HCT116 (cell line): ENCODE data around the gene FAM3B. TPM values are rescaled to one million over a fixed set of nuclear protein-coding genes. Genes with fewer than 3 reads are reported as not detected.

Experiments
- ATAC-seq: fragments of 200-7000 bp; cut with Tn5 transposase; 2 replicates; pipeline ENCODE4 v1.9.1; 2020; ENCODE audit warnings: mild to moderate bottlenecking, moderate library complexity
- BruUV-seq: library from RNA; stranded (reverse); fragments of 400-500 nt; replicated peaks from 2 replicates; lab custom pipeline; 2021; lab: Mats Ljungman, UMichigan
- CTCF ChIA-PET: fragments of 300-600 bp; sonication (Branson Sonifier 250); formaldehyde crosslinking; loops from one replicate; lab custom pipeline; 2021; ENCODE audit warnings: antibody characterized with exemption; lab: Charles Lee
- POLR2A ChIA-PET: fragments of 300-600, 350-600 bp; sonication (Branson Sonifier 250); formaldehyde crosslinking; loops from one replicate; lab custom pipeline; 2021; ENCODE audit warnings: antibody characterized with exemption; lab: Charles Lee
- RAD21 ChIA-PET, 2 experiments: fragments of 300-600 bp; sonication (Branson Sonifier 250); formaldehyde crosslinking; loops; one replicate each; lab custom pipeline; 2023; ENCODE audit warnings: low total read pairs in 2 of 2; ENCODE audit not compliant: uncharacterized antibody in 2 of 2, unreplicated experiment in 2 of 2, low non-redundant PET in 1 of 2; lab: Charles Lee
- DNase-seq: peaks from one replicate; pipeline ENCODE4 v3.0.0-alpha.2; 2010; ENCODE audit warnings: low read depth, low spot score
- H2AFZ ChIP-seq: fragments of 200-600 bp; shearing (Covaris generic), sonication (generic); 2 replicates; pipeline ENCODE4 v1.6.1; 2017; ENCODE audit warnings: low read depth, mixed run types, mixed read lengths, antibody characterized with exemption, low read length; ENCODE audit not compliant: poor library complexity, severe bottlenecking
- H3K27ac ChIP-seq: 2 replicates; pipeline ENCODE4 v1.5.1; 2012; ENCODE audit warnings: low read depth, low read length
- H3K27me3 ChIP-seq: fragments of 200-600 bp; sonication (generic); 2 replicates; pipeline ENCODE4 v1.6.1; 2016; ENCODE audit warnings: mixed run types, low read length, mixed read lengths; ENCODE audit not compliant: insufficient read depth
- H3K36me3 ChIP-seq, 2 experiments: fragments of 200-500 bp in 1 of 2; fragments of 200-600 bp in 1 of 2; sonication (Bioruptor generic) in 1 of 2; sonication (generic) in 1 of 2; 2 replicates each; pipeline versions ENCODE4 v1.5.1 to v1.6.1; 2014 to 2016; ENCODE audit warnings: low read length in 2 of 2, inconsistent platforms in 1 of 2, mixed read lengths in 1 of 2, mixed run types in 1 of 2; ENCODE audit not compliant: insufficient read depth in 2 of 2, control insufficient read depth in 1 of 2
- H3K4me1 ChIP-seq, 2 experiments: fragments of 200-600 bp in 1 of 2; sonication (generic) in 1 of 2; 2 replicates each; pipeline versions ENCODE4 v1.5.1 to v1.6.1; 2012 to 2017; ENCODE audit warnings: low read length in 2 of 2, inconsistent platforms in 1 of 2, mild to moderate bottlenecking in 1 of 2, mixed read lengths in 1 of 2, mixed run types in 1 of 2, moderate library complexity in 1 of 2; ENCODE audit not compliant: insufficient read depth in 2 of 2, control insufficient read depth in 1 of 2
- H3K4me2 ChIP-seq: fragments of 200-600 bp; sonication (generic); 2 replicates; pipeline ENCODE4 v1.6.1; 2017; ENCODE audit warnings: mixed run types, low read length, mixed read lengths
- H3K4me3 ChIP-seq, 2 experiments: fragments of 200-600 bp in 1 of 2; sonication (generic) in 1 of 2; replicated peaks in 1 of 2; 2 replicates each; pipeline ENCODE4 v1.5.1; 2011 to 2016; ENCODE audit warnings: low read length in 2 of 2, control low read depth in 1 of 2, low read depth in 1 of 2, mild to moderate bottlenecking in 1 of 2, mixed read lengths in 1 of 2, mixed run types in 1 of 2
- H3K79me2 ChIP-seq: fragments of 200-600 bp; sonication (generic); 2 replicates; pipeline ENCODE4 v1.6.1; 2017; ENCODE audit warnings: mild to moderate bottlenecking, mixed run types, low read length, moderate library complexity, mixed read lengths; ENCODE audit not compliant: insufficient read depth
- H3K9ac ChIP-seq: fragments of 200-600 bp; sonication (generic); 2 replicates; pipeline ENCODE4 v1.6.1; 2016; ENCODE audit warnings: low read length, mixed read lengths
- H3K9me2 ChIP-seq: fragments of 200-600 bp; sonication (generic), shearing (Covaris generic); 2 replicates; pipeline ENCODE4 v1.6.1; 2017; ENCODE audit warnings: mixed run types, mild to moderate bottlenecking, moderate library complexity; ENCODE audit not compliant: insufficient read depth
- H3K9me3 ChIP-seq, 2 experiments: fragments of 200-500 bp in 1 of 2; fragments of 200-600 bp in 1 of 2; sonication (Bioruptor generic) in 1 of 2; sonication (generic) in 1 of 2; 2 replicates each; pipeline ENCODE4 v1.6.1; 2014 to 2017; ENCODE audit warnings: low read length in 2 of 2, mixed read lengths in 2 of 2, inconsistent platforms in 1 of 2, low read depth in 1 of 2, mild to moderate bottlenecking in 1 of 2, mixed run types in 1 of 2, moderate library complexity in 1 of 2; ENCODE audit not compliant: control insufficient read depth in 1 of 2, insufficient read depth in 1 of 2
- H4K20me1 ChIP-seq: fragments of 200-600 bp; sonication (generic), shearing (Covaris generic); 2 replicates; pipeline ENCODE4 v1.6.1; 2017; ENCODE audit warnings: mixed run types, mild to moderate bottlenecking, moderate library complexity; ENCODE audit not compliant: insufficient read depth
- CEBPB ChIP-seq: IDR thresholded peaks from 2 replicates; pipeline ENCODE4 v1.6.1; 2012; ENCODE audit warnings: low read depth
- EGR1 ChIP-seq: IDR thresholded peaks from 2 replicates; pipeline ENCODE4 v1.6.1; 2012; ENCODE audit warnings: low read depth
- ELF1 ChIP-seq: IDR thresholded peaks from 2 replicates; pipeline ENCODE4 v1.6.1; 2012; ENCODE audit warnings: low read depth, borderline replicate concordance
- EZH2 ChIP-seq: fragments of 200-600 bp; sonication (generic); IDR thresholded peaks from 2 replicates; pipeline ENCODE4 v1.6.1; 2017; ENCODE audit warnings: antibody characterized with exemption, mixed run types
- EZH2phosphoT487 ChIP-seq: fragments of 200-600 bp; IDR thresholded peaks from 2 replicates; pipeline ENCODE4 v1.6.1; 2018; ENCODE audit warnings: antibody characterized with exemption, borderline replicate concordance
- POLR2AphosphoS5 ChIP-seq: IDR thresholded peaks from 2 replicates; pipeline ENCODE4 v1.6.1; 2011; ENCODE audit warnings: mild to moderate bottlenecking, low read depth, low read length, moderate library complexity
- SP1 ChIP-seq: IDR thresholded peaks from 2 replicates; pipeline ENCODE4 v1.6.1; 2012; ENCODE audit warnings: low read depth
- SRF ChIP-seq: IDR thresholded peaks from 2 replicates; pipeline ENCODE4 v1.6.1; 2012; ENCODE audit warnings: low read depth
- TCF7L2 ChIP-seq: IDR thresholded peaks from 2 replicates; pipeline ENCODE4 v1.7.0; 2011; ENCODE audit warnings: borderline replicate concordance, inconsistent platforms; ENCODE audit not compliant: insufficient read depth, insufficient read length; ENCODE audit errors: extremely low read depth
- YY1 ChIP-seq: IDR thresholded peaks from 2 replicates; pipeline ENCODE4 v1.6.1; 2011; ENCODE audit warnings: low read length, low read depth, moderate library complexity, mild to moderate bottlenecking; ENCODE audit not compliant: insufficient replicate concordance; ENCODE audit errors: extremely low read depth
- ZFX ChIP-seq: fragments of 450-650 bp; IDR thresholded peaks from 2 replicates; pipeline ENCODE4 v1.6.1; 2017
- ZNF274 ChIP-seq: fragments of 200-500 bp; sonication (Bioruptor generic); IDR thresholded peaks from 2 replicates; pipeline ENCODE4 v1.6.1; 2014; ENCODE audit warnings: mild to moderate bottlenecking, low read depth, low read length, inconsistent platforms
- intact Hi-C: fragments of 100-400 bp; cut with micrococcal nuclease; formaldehyde crosslinking; loops from 2 replicates; pipeline ENCODE4 v1.10.0; 2022
- total RNA-seq: library from RNA; stranded (reverse); gene quantifications from one replicate; pipeline ENCODE4 v1.2.1, GENCODE V29; 2021; ENCODE audit not compliant: unreplicated experiment
- TF ChIP-seq, protein P1 (sequence below): IDR thresholded peaks from 2 replicates; pipeline ENCODE4 v1.6.1; 2012
- TF ChIP-seq, protein P2 (sequence below), 3 experiments: fragments of 200-600 bp in 1 of 3; sonication (generic) in 1 of 3; IDR thresholded peaks in 2 of 3; conservative IDR thresholded peaks in 1 of 3; 2 replicates each; pipeline ENCODE4 v1.5.1; 2012 to 2017; ENCODE audit warnings: low read depth in 2 of 3, low read length in 2 of 3, antibody characterized with exemption in 1 of 3, borderline replicate concordance in 1 of 3, control low read depth in 1 of 3, mild to moderate bottlenecking in 1 of 3, mixed read lengths in 1 of 3, mixed run types in 1 of 3, moderate library complexity in 1 of 3; ENCODE audit not compliant: insufficient read depth in 1 of 3
- TF ChIP-seq, protein P3 (sequence below): IDR thresholded peaks from 2 replicates; pipeline ENCODE4 v1.6.1; 2011; ENCODE audit warnings: mild to moderate bottlenecking, low read length, moderate library complexity; ENCODE audit not compliant: insufficient replicate concordance; ENCODE audit errors: extremely low read depth
- TF ChIP-seq, protein P4 (sequence below): IDR thresholded peaks from 2 replicates; pipeline ENCODE4 v1.6.1; 2012; ENCODE audit warnings: low read depth
- TF ChIP-seq, protein P5 (sequence below): IDR thresholded peaks from 2 replicates; pipeline ENCODE4 v1.6.1; 2012

The FAM3B gene
- total RNA-seq, 1 experiment from 2014 or later = not detected

DNA sequence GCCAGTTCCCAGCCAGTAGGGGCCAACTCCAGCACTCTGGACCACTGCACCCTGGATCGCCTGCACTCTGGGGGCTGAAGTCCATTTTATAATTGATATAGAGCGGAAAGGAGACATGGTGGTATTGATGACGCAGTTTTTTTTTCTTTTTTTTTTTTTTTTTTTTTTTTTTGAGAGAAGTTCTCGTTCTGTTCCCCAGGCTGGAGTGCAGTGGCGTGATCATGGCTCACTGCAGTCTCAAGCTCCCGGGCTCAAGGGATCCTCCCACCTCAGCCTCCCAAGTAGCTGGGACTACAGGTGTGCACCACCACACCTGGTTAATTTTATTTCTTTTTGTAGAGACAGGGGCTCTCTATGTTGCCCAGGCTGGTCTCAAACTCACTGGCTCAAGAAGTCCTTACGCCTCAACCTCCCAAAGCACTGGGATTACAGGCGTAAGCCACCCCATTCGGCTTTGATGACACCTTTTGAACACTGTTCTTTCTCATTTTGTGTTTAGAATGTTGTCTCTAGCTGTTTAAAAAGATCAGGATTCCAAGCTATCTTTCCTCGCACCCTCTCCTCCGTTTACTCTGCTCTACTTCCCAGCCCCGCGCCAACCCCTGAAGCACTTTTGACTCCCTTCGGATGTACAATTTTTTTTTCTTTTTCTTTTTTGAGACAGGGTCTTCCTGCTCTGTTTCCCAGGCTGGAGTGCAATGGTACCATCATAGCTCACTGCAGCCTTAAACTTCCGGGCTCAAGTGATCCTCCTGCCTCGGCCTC is 46.2 kb downstream of the FAM3B start:
- H3K27me3 ChIP-seq = no peaks in the 10 kb centered on the region
- H3K9me3 ChIP-seq = no peaks in the 10 kb centered on the region
- no peaks in the 10 kb centered on the region for H3K36me3 ChIP-seq
- no peaks in the 10 kb centered on the region for H4K20me1 ChIP-seq
- H2AFZ ChIP-seq = no peak overlapping the region
- H3K9ac ChIP-seq = no peak overlapping the region
- no peak for ATAC-seq
- H3K9me2 ChIP-seq = no peaks in the 10 kb centered on the region
- RAD21 ChIA-PET = no interaction called here
- TF ChIP-seq CEBPB = no peak
- TF ChIP-seq ZFX = no peak
- TF ChIP-seq, protein P1, sequence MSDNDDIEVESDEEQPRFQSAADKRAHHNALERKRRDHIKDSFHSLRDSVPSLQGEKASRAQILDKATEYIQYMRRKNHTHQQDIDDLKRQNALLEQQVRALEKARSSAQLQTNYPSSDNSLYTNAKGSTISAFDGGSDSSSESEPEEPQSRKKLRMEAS = no peak
- no peak for TF ChIP-seq ZNF274
- TF ChIP-seq SRF = no peak
- no peak for TF ChIP-seq POLR2AphosphoS5
- TF ChIP-seq YY1 = no peak
- no peak for TF ChIP-seq SP1
- TF ChIP-seq, protein P2, sequence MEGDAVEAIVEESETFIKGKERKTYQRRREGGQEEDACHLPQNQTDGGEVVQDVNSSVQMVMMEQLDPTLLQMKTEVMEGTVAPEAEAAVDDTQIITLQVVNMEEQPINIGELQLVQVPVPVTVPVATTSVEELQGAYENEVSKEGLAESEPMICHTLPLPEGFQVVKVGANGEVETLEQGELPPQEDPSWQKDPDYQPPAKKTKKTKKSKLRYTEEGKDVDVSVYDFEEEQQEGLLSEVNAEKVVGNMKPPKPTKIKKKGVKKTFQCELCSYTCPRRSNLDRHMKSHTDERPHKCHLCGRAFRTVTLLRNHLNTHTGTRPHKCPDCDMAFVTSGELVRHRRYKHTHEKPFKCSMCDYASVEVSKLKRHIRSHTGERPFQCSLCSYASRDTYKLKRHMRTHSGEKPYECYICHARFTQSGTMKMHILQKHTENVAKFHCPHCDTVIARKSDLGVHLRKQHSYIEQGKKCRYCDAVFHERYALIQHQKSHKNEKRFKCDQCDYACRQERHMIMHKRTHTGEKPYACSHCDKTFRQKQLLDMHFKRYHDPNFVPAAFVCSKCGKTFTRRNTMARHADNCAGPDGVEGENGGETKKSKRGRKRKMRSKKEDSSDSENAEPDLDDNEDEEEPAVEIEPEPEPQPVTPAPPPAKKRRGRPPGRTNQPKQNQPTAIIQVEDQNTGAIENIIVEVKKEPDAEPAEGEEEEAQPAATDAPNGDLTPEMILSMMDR (IDR thresholded peaks at IDR 0.05 in 2 of 3, conservative IDR thresholded peaks at IDR 0.05 in 1 of 3; ENCODE audit: borderline replicate concordance in 1 of 3, insufficient read depth in 1 of 3, low read depth in 2 of 3, low read length in 2 of 3) = no peak
- no peak for TF ChIP-seq EGR1
- TF ChIP-seq EZH2 = no peak
- TF ChIP-seq, protein P3, sequence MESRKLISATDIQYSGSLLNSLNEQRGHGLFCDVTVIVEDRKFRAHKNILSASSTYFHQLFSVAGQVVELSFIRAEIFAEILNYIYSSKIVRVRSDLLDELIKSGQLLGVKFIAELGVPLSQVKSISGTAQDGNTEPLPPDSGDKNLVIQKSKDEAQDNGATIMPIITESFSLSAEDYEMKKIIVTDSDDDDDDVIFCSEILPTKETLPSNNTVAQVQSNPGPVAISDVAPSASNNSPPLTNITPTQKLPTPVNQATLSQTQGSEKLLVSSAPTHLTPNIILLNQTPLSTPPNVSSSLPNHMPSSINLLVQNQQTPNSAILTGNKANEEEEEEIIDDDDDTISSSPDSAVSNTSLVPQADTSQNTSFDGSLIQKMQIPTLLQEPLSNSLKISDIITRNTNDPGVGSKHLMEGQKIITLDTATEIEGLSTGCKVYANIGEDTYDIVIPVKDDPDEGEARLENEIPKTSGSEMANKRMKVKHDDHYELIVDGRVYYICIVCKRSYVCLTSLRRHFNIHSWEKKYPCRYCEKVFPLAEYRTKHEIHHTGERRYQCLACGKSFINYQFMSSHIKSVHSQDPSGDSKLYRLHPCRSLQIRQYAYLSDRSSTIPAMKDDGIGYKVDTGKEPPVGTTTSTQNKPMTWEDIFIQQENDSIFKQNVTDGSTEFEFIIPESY = no peak
- no peak for TF ChIP-seq EZH2phosphoT487
- TF ChIP-seq, protein P4, sequence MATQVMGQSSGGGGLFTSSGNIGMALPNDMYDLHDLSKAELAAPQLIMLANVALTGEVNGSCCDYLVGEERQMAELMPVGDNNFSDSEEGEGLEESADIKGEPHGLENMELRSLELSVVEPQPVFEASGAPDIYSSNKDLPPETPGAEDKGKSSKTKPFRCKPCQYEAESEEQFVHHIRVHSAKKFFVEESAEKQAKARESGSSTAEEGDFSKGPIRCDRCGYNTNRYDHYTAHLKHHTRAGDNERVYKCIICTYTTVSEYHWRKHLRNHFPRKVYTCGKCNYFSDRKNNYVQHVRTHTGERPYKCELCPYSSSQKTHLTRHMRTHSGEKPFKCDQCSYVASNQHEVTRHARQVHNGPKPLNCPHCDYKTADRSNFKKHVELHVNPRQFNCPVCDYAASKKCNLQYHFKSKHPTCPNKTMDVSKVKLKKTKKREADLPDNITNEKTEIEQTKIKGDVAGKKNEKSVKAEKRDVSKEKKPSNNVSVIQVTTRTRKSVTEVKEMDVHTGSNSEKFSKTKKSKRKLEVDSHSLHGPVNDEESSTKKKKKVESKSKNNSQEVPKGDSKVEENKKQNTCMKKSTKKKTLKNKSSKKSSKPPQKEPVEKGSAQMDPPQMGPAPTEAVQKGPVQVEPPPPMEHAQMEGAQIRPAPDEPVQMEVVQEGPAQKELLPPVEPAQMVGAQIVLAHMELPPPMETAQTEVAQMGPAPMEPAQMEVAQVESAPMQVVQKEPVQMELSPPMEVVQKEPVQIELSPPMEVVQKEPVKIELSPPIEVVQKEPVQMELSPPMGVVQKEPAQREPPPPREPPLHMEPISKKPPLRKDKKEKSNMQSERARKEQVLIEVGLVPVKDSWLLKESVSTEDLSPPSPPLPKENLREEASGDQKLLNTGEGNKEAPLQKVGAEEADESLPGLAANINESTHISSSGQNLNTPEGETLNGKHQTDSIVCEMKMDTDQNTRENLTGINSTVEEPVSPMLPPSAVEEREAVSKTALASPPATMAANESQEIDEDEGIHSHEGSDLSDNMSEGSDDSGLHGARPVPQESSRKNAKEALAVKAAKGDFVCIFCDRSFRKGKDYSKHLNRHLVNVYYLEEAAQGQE = no peak
- TF ChIP-seq ELF1 = no peak
- TF ChIP-seq, protein P5, sequence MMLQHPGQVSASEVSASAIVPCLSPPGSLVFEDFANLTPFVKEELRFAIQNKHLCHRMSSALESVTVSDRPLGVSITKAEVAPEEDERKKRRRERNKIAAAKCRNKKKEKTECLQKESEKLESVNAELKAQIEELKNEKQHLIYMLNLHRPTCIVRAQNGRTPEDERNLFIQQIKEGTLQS = no peak
- no peak for TF ChIP-seq TCF7L2
- POLR2A ChIA-PET = no interaction called here
- no peaks in the 10 kb centered on the region for H3K79me2 ChIP-seq
- H3K27ac ChIP-seq = no peak overlapping the region
- H3K4me2 ChIP-seq = no peak overlapping the region
- DNase-seq = no peak
- BruUV-seq = no TSS peak
- CTCF ChIA-PET = interaction anchor here (0.6 kb wide), 1 partner anchor 108 kb away, joined by 3 read pairs; no protein-coding TSS in a partner anchor
- intact Hi-C loops = no loop called here
- H3K4me1 ChIP-seq = peaks cover 3 to 5% of the 10 kb centered on the region in 2 experiments; a peak in 3 of 4 replicates
- no peak overlapping the region for H3K4me3 ChIP-seq
